ENCODE data around the gene KRT25. TPM values are rescaled to one million over a fixed set of nuclear protein-coding genes. Genes with fewer than 3 reads are reported as not detected.

KRT25 gene
- total RNA-seq, result not detected in 2 replicates
- long read RNA-seq, result 0 reads

GRCh38 chr17:40755231-40755630 is at the start of gene KRT25:
TSS of gene KRT25 (minus strand) at chr17:40755331. CDS start at chr17:40755271, 60 bp downstream.
- Mint-ChIP-seq H3K4me3 (ENCODE audit: unreplicated experiment) (no peak within 1 kb of the TSS), H3K27ac (ENCODE audit: unreplicated experiment) (no peak within 1 kb of the TSS), H3K36me3 (ENCODE audit: unreplicated experiment) (no peaks in the 10 kb centered on the region), H3K4me1 (ENCODE audit: unreplicated experiment) (no peaks in the 10 kb centered on the region), H3K9me3 (ENCODE audit: unreplicated experiment) (peaks cover 24% of the 10 kb centered on the region), H3K27me3 (ENCODE audit: unreplicated experiment) (peaks cover 64% of the 10 kb centered on the region)
- DNase-seq (ENCODE audit: extremely low spot score, unreplicated experiment), result no peak
- TF ChIP-seq CTCF (IDR thresholded peaks at IDR 0.05), result no peak

GRCh38 chr17:40803617-40804082 is 48.5 kb upstream of the KRT25 start:
- H3K4me3 Mint-ChIP-seq (ENCODE audit: unreplicated experiment), result no peak overlapping the region
- peaks cover 48% of the 10 kb centered on the region for H3K27me3 Mint-ChIP-seq (ENCODE audit: unreplicated experiment)
- no peaks in the 10 kb centered on the region for H3K9me3 Mint-ChIP-seq (ENCODE audit: unreplicated experiment)
- DNase-seq (ENCODE audit: extremely low spot score, unreplicated experiment), result peak; percentile 92
- no peaks in the 10 kb centered on the region for H3K36me3 Mint-ChIP-seq (ENCODE audit: unreplicated experiment)
- no peak overlapping the region for H3K27ac Mint-ChIP-seq (ENCODE audit: unreplicated experiment)
- peak; percentile 95 for TF ChIP-seq CTCF (IDR thresholded peaks at IDR 0.05)
- H3K4me1 Mint-ChIP-seq (ENCODE audit: unreplicated experiment), result peaks cover 2% of the 10 kb centered on the region

- TF ChIP-seq CTCF (IDR thresholded peaks at IDR 0.05), result no peak
- Mint-ChIP-seq H3K27me3 (ENCODE audit: unreplicated experiment) (peaks cover 47% of the 10 kb centered on the region), H3K36me3 (ENCODE audit: unreplicated experiment) (no peaks in the 10 kb centered on the region), H3K27ac (ENCODE audit: unreplicated experiment) (no peak overlapping the region), H3K4me1 (ENCODE audit: unreplicated experiment) (peaks cover 2% of the 10 kb centered on the region), H3K9me3 (ENCODE audit: unreplicated experiment) (no peaks in the 10 kb centered on the region), H3K4me3 (ENCODE audit: unreplicated experiment) (no peak overlapping the region)
- DNase-seq (ENCODE audit: extremely low spot score, unreplicated experiment), result no peak
Observed at GRCh38 chr17:40801157-40801556, 46.0 kb upstream of the KRT25 start.

- H3K27me3 Mint-ChIP-seq (ENCODE audit: unreplicated experiment), result peaks cover 46% of the 10 kb centered on the region
- no peaks in the 10 kb centered on the region for H3K9me3 Mint-ChIP-seq (ENCODE audit: unreplicated experiment)
Observed at GRCh38 chr17:40800381-40800780, 45.2 kb upstream of the KRT25 start.

GRCh38 chr17:40799859-40800258 is 44.7 kb upstream of the KRT25 start, which contains the start of gene KRT28:
TSS of gene KRT28 (minus strand) at chr17:40799959. CDS start at chr17:40799893, 66 bp downstream.
- H3K9me3 Mint-ChIP-seq (ENCODE audit: unreplicated experiment), result no peaks in the 10 kb centered on the region
- H3K36me3 Mint-ChIP-seq (ENCODE audit: unreplicated experiment), result no peaks in the 10 kb centered on the region
- no peak within 1 kb of the TSS for H3K4me3 Mint-ChIP-seq (ENCODE audit: unreplicated experiment)
- TF ChIP-seq CTCF (IDR thresholded peaks at IDR 0.05), result no peak
- H3K27ac Mint-ChIP-seq (ENCODE audit: unreplicated experiment), result no peak within 1 kb of the TSS
- DNase-seq (ENCODE audit: extremely low spot score, unreplicated experiment), result no peak
- H3K27me3 Mint-ChIP-seq (ENCODE audit: unreplicated experiment), result peaks cover 44% of the 10 kb centered on the region
- H3K4me1 Mint-ChIP-seq (ENCODE audit: unreplicated experiment), result peaks cover 2% of the 10 kb centered on the region

More at GRCh38 chr17:40800381-40800780, 45.2 kb upstream of the KRT25 start:
- H3K4me1 Mint-ChIP-seq (ENCODE audit: unreplicated experiment), result peaks cover 2% of the 10 kb centered on the region
- DNase-seq (ENCODE audit: extremely low spot score, unreplicated experiment), result no peak
- H3K36me3 Mint-ChIP-seq (ENCODE audit: unreplicated experiment), result no peaks in the 10 kb centered on the region
- H3K4me3 Mint-ChIP-seq (ENCODE audit: unreplicated experiment), result no peak overlapping the region
- TF ChIP-seq CTCF (IDR thresholded peaks at IDR 0.05), result no peak
- H3K27ac Mint-ChIP-seq (ENCODE audit: unreplicated experiment), result no peak overlapping the region
